Panc1 (cell line): ENCODE data around the gene IPO11. TPM values are rescaled to one million over a fixed set of nuclear protein-coding genes. Genes with fewer than 3 reads are reported as not detected.

ENCODE experiments used
- ATAC-seq: fragments of 200-7000 bp; cut with Tn5 transposase; 2 replicates; pipeline ENCODE4 v1.9.1; 2020; ENCODE audit warnings: mild to moderate bottlenecking, moderate library complexity
- BruUV-seq: library from RNA; stranded (reverse); fragments of 400-500 nt; replicated peaks from 2 replicates; lab custom pipeline; 2021; lab: Mats Ljungman, UMichigan
- CTCF ChIA-PET: fragments of 300-600 bp; sonication (Branson Sonifier 250); formaldehyde crosslinking; loops from one replicate; lab custom pipeline; 2022; ENCODE audit warnings: antibody characterized with exemption; lab: Charles Lee
- POLR2A ChIA-PET: fragments of 300-600 bp; sonication (Branson Sonifier 250); formaldehyde crosslinking; loops from one replicate; lab custom pipeline; 2022; ENCODE audit warnings: antibody characterized with exemption; lab: Charles Lee
- DNase-seq: peaks from one replicate; pipeline ENCODE4 v3.0.0-alpha.2; 2010; ENCODE audit warnings: low read depth, low spot score
- H3K27ac ChIP-seq: 2 replicates; pipeline ENCODE4 v1.5.1; 2011; ENCODE audit warnings: mild to moderate bottlenecking, low read length, inconsistent platforms
- H3K27me3 ChIP-seq: fragments of 200-500 bp; sonication (Bioruptor generic); 2 replicates; pipeline ENCODE4 v1.6.0; 2014; ENCODE audit warnings: low read length, inconsistent platforms; ENCODE audit not compliant: control insufficient read depth, insufficient read depth
- H3K36me3 ChIP-seq: fragments of 200-500 bp; sonication (Bioruptor generic); 2 replicates; pipeline ENCODE4 v1.5.1; 2014; ENCODE audit warnings: inconsistent platforms, mild to moderate bottlenecking, low read length, moderate library complexity; ENCODE audit not compliant: control insufficient read depth, insufficient read depth
- H3K4me1 ChIP-seq: 2 replicates; pipeline ENCODE4 v1.5.1; 2011; ENCODE audit warnings: inconsistent platforms, mild to moderate bottlenecking, low read length, moderate library complexity; ENCODE audit not compliant: control insufficient read depth, insufficient read depth
- H3K4me3 ChIP-seq, 2 experiments: 2 replicates each; pipeline ENCODE4 v1.5.1; 2011 to 2012; ENCODE audit warnings: low read depth in 2 of 2, low read length in 2 of 2, mild to moderate bottlenecking in 2 of 2, inconsistent platforms in 1 of 2, moderate library complexity in 1 of 2
- H3K9me3 ChIP-seq: fragments of 200-500 bp; sonication (Bioruptor generic); 2 replicates; pipeline ENCODE4 v1.5.1; 2014; ENCODE audit warnings: low read depth, mild to moderate bottlenecking, inconsistent platforms, low read length, moderate library complexity; ENCODE audit not compliant: control insufficient read depth, insufficient read depth
- POLR2AphosphoS5 ChIP-seq: IDR thresholded peaks from 2 replicates; pipeline ENCODE4 v1.6.1; 2012; ENCODE audit warnings: mild to moderate bottlenecking, low read depth, low read length, moderate library complexity
- SIN3A ChIP-seq: IDR thresholded peaks from 2 replicates; pipeline ENCODE4 v1.6.1; 2012; ENCODE audit warnings: low read depth, mild to moderate bottlenecking, low read length, moderate library complexity, borderline replicate concordance; ENCODE audit not compliant: insufficient read depth
- TCF7L2 ChIP-seq: IDR thresholded peaks from 2 replicates; pipeline ENCODE4 v1.6.1; 2011; ENCODE audit warnings: mild to moderate bottlenecking, low read depth, low read length, inconsistent platforms
- in situ Hi-C: cut with HindIII; loops from 2 replicates; pipeline ENCODE4 v1.10.0; 2016; ENCODE audit warnings: low sequenced_read_pairs, low pct_unique_long_range_greater_than_20kb
- intact Hi-C: fragments of 100-400 bp; cut with micrococcal nuclease; formaldehyde crosslinking; loops from one replicate; pipeline ENCODE4 v1.10.0; 2022; ENCODE audit not compliant: unreplicated experiment
- total RNA-seq: library from RNA; stranded (reverse); gene quantifications from one replicate; pipeline ENCODE4 v1.2.1, GENCODE V29; 2021; ENCODE audit not compliant: unreplicated experiment
- TF ChIP-seq, protein P1 (sequence below): fragments of 450-650 bp; IDR thresholded peaks from 2 replicates; pipeline ENCODE4 v1.5.1; 2017; ENCODE audit warnings: mild to moderate bottlenecking
- TF ChIP-seq, protein P2 (sequence below), 2 experiments: IDR thresholded peaks; 2 replicates each; pipeline ENCODE4 v1.6.1; 2011 to 2012; ENCODE audit warnings: low read depth in 2 of 2, control low read depth in 1 of 2, low read length in 1 of 2, mild to moderate bottlenecking in 1 of 2, moderate library complexity in 1 of 2; ENCODE audit not compliant: insufficient read depth in 1 of 2

IPO11 gene
- total RNA-seq, 1 experiment from 2014 or later = 39.8 TPM

DNA sequence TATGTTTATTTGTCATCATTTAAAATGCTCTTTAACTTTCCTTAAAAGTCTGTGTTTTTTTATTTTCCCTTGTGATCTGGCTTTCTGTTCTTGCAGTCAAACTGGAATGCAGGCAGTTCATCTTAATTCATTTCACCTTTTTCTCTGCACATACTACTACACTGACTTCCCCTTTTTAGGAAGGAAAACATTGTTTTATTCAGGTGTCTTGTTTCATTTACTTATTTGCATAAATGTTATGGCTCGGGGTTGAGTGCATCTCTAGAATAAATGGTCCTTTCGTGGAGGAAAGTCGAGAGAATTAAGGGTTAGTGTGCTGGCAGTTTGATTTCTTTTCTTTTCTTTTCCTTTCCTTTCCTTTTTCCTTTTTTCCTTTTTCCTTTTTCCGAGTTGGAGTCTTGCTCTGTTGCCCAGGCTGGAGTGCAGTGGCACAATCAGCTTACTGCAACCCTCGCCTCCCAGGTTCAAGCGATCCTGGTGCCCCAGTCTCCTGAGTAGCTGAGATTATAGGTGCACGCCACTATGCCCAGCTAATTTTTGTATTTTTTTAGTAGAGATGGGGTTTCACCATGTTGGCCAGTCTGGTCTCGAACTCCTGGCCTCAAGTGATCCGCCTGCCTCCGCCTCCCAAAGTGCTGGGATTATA, 90.0 kb downstream of the IPO11 start:
- Histone ChIP-seq H3K27ac (no peak overlapping the region), H3K9me3 (no peaks in the 10 kb centered on the region), H3K4me3 (no peak overlapping the region), H3K36me3 (no peaks in the 10 kb centered on the region; the same call in 1 of the 2 replicates), H3K4me1 (no peaks in the 10 kb centered on the region), H3K27me3 (no peaks in the 10 kb centered on the region)
- ChIA-PET POLR2A (no interaction called here), CTCF (no interaction called here)
- no TSS peak for BruUV-seq
- intact Hi-C loops = no loop called here
- TF ChIP-seq SIN3A = no peak
- no peak for TF ChIP-seq TCF7L2
- TF ChIP-seq, protein P1, sequence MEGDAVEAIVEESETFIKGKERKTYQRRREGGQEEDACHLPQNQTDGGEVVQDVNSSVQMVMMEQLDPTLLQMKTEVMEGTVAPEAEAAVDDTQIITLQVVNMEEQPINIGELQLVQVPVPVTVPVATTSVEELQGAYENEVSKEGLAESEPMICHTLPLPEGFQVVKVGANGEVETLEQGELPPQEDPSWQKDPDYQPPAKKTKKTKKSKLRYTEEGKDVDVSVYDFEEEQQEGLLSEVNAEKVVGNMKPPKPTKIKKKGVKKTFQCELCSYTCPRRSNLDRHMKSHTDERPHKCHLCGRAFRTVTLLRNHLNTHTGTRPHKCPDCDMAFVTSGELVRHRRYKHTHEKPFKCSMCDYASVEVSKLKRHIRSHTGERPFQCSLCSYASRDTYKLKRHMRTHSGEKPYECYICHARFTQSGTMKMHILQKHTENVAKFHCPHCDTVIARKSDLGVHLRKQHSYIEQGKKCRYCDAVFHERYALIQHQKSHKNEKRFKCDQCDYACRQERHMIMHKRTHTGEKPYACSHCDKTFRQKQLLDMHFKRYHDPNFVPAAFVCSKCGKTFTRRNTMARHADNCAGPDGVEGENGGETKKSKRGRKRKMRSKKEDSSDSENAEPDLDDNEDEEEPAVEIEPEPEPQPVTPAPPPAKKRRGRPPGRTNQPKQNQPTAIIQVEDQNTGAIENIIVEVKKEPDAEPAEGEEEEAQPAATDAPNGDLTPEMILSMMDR = no peak
- TF ChIP-seq POLR2AphosphoS5 = no peak
- TF ChIP-seq, protein P2, sequence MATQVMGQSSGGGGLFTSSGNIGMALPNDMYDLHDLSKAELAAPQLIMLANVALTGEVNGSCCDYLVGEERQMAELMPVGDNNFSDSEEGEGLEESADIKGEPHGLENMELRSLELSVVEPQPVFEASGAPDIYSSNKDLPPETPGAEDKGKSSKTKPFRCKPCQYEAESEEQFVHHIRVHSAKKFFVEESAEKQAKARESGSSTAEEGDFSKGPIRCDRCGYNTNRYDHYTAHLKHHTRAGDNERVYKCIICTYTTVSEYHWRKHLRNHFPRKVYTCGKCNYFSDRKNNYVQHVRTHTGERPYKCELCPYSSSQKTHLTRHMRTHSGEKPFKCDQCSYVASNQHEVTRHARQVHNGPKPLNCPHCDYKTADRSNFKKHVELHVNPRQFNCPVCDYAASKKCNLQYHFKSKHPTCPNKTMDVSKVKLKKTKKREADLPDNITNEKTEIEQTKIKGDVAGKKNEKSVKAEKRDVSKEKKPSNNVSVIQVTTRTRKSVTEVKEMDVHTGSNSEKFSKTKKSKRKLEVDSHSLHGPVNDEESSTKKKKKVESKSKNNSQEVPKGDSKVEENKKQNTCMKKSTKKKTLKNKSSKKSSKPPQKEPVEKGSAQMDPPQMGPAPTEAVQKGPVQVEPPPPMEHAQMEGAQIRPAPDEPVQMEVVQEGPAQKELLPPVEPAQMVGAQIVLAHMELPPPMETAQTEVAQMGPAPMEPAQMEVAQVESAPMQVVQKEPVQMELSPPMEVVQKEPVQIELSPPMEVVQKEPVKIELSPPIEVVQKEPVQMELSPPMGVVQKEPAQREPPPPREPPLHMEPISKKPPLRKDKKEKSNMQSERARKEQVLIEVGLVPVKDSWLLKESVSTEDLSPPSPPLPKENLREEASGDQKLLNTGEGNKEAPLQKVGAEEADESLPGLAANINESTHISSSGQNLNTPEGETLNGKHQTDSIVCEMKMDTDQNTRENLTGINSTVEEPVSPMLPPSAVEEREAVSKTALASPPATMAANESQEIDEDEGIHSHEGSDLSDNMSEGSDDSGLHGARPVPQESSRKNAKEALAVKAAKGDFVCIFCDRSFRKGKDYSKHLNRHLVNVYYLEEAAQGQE (IDR thresholded peaks at IDR 0.05; ENCODE audit: insufficient read depth in 1 of 2, low read depth in 2 of 2, low read length in 1 of 2) = no peak
- no peak for DNase-seq
- in situ Hi-C loops = no loop called here
- ATAC-seq = no peak

- Histone ChIP-seq H3K27ac (no peak overlapping the region), H3K27me3 (no peaks in the 10 kb centered on the region), H3K9me3 (no peaks in the 10 kb centered on the region), H3K36me3 (no peaks in the 10 kb centered on the region; the same call in 1 of the 2 replicates), H3K4me3 (no peak overlapping the region), H3K4me1 (no peaks in the 10 kb centered on the region)
- POLR2A ChIA-PET = no interaction called here
- TF ChIP-seq, protein P2 (IDR thresholded peaks at IDR 0.05; ENCODE audit: insufficient read depth in 1 of 2, low read depth in 2 of 2, low read length in 1 of 2) = no peak
- TF ChIP-seq POLR2AphosphoS5 (no peak), SIN3A (no peak), TCF7L2 (no peak)
- TF ChIP-seq, protein P1 = no peak
- BruUV-seq = no TSS peak
- in situ Hi-C loops = no loop called here
- DNase-seq = no peak
- intact Hi-C loops = no loop called here
- CTCF ChIA-PET = no interaction called here
- no peak for ATAC-seq
Observed at GRCh38 chr5:62504129-62504528, 91.6 kb downstream of the IPO11 start.
